Posterior vena cava (tissue), 2 donors: Measurements from ENCODE around the gene OR52L1. TPM values are rescaled to one million over a fixed set of nuclear protein-coding genes. Genes with fewer than 3 reads are reported as not detected.

Experiments used
- DNase-seq: peaks from one replicate; pipeline ENCODE4 v3.0.0-alpha.2; 2020; ENCODE audit warnings: low spot score
- intact Hi-C, 2 donors: fragments of 100-400 bp; cut with DNase I; formaldehyde crosslinking; loops; one replicate each; pipeline versions ENCODE4 v1.14.1 to v1.14.2; 2022 to 2023
- long read RNA-seq, 2 donors: library from polyadenylated mRNA; unstranded; transcript quantifications; one replicate each; pipeline ENCODE4 v2.0.0, GENCODE V29; 2020 to 2021
- total RNA-seq, 2 donors: library from RNA; stranded (reverse); fragmentation: NEBNext Ultra II Directional; extraction: Animal tissue kit (Norgen Biotek cat#: 25700); gene quantifications; one replicate each; pipeline ENCODE4 v1.2.1, GENCODE V29; 2021
- donor health status: DM: yes; HTN: yes; CAD: no.
- donor health status: DM: yes; HTN: yes; CAD: no.

OR52L1 gene
- not detected for total RNA-seq
- long read RNA-seq, donor 1, result 0 reads
- long read RNA-seq, donor 2, result 0 reads

GRCh38 chr11:5986885-5987284 is at the start of gene OR52L1:
OR52L1 (minus strand) TSS chr11:5986985; CDS start chr11:5986930, 55 bp downstream.
- no peak for DNase-seq
- intact Hi-C loops, result no loop called here

GRCh38 chr11:6030708-6031405 is 44.1 kb upstream of the OR52L1 start, which contains the start of gene OR56A1:
OR56A1 (minus strand) TSS chr11:6030758; CDS start chr11:6027692, 3,066 bp downstream.
- DNase-seq, result no peak
- intact Hi-C loops, result no loop called here

- DNase-seq, result no peak
- intact Hi-C loops, result loop anchor here (10.0 kb wide), 2 partner anchors 327 to 337 kb away; no protein-coding TSS in a partner anchor
Measured at GRCh38 chr11:6027501-6027900, 40.7 kb upstream of the OR52L1 start.

GRCh38 chr11:6025056-6025455 is 38.3 kb upstream of the OR52L1 start:
- no peak for DNase-seq
- intact Hi-C loops, result loop anchor here (10.0 kb wide), 2 partner anchors 330 to 340 kb away; no protein-coding TSS in a partner anchor

GRCh38 chr11:6022956-6023355 is 36.2 kb upstream of the OR52L1 start:
- intact Hi-C loops, result loop anchor here (10.0 kb wide), 2 partner anchors 332 to 342 kb away; no protein-coding TSS in a partner anchor

GRCh38 chr11:6013042-6013441 is 26.3 kb upstream of the OR52L1 start:
- intact Hi-C loops, result no loop called here
- no peak for DNase-seq

More at GRCh38 chr11:6022956-6023355, 36.2 kb upstream of the OR52L1 start:
- no peak for DNase-seq

- intact Hi-C loops, result no loop called here
- no peak for DNase-seq
Measured at GRCh38 chr11:6012035-6012668, 25.4 kb upstream of the OR52L1 start.

- no peak for DNase-seq
- intact Hi-C loops, result no loop called here
Measured at GRCh38 chr11:6006846-6007245, 20.1 kb upstream of the OR52L1 start, which contains the start of gene OR56A4. OR56A4 (minus strand) TSS chr11:6006946; CDS start chr11:6002992, 3,954 bp downstream.

GRCh38 chr11:6006395-6006794 is 19.6 kb upstream of the OR52L1 start:
- no peak for DNase-seq
- intact Hi-C loops, result no loop called here

- no peak for DNase-seq
- intact Hi-C loops, result no loop called here
Measured at GRCh38 chr11:6002202-6002699, 15.5 kb upstream of the OR52L1 start.

- DNase-seq, result no peak
- intact Hi-C loops, result no loop called here
Measured at GRCh38 chr11:5994791-5995190, 8.0 kb upstream of the OR52L1 start.

GRCh38 chr11:5992604-5993251 is 5.9 kb upstream of the OR52L1 start:
- no peak for DNase-seq
- intact Hi-C loops, result no loop called here

- no peak for DNase-seq
- intact Hi-C loops, result no loop called here
Measured at GRCh38 chr11:5992150-5992549, 5.4 kb upstream of the OR52L1 start.

GRCh38 chr11:5989203-5989602 is 2.4 kb upstream of the OR52L1 start:
- intact Hi-C loops, result no loop called here

GRCh38 chr11:5983443-5983842 is 3.3 kb downstream of the OR52L1 start:
- DNase-seq, result no peak
- intact Hi-C loops, result loop anchor here in 1 of 2 donors (5.0 kb wide), 1 partner anchor 1066 kb away; the partner anchor contains the start of gene OR51G2

More at GRCh38 chr11:5989203-5989602, 2.4 kb upstream of the OR52L1 start:
- DNase-seq, result no peak

- DNase-seq, result no peak
- intact Hi-C loops, result no loop called here
Measured at GRCh38 chr11:5973530-5973929, 13.3 kb downstream of the OR52L1 start.

GRCh38 chr11:5968394-5968793 is 18.4 kb downstream of the OR52L1 start, which contains the start of gene OR56A5:
OR56A5 (minus strand) TSS chr11:5968494; CDS start chr11:5968494, 0 bp downstream.
- no peak for DNase-seq
- intact Hi-C loops, result no loop called here

GRCh38 chr11:5967708-5968107 is 19.1 kb downstream of the OR52L1 start:
- no peak for DNase-seq
- intact Hi-C loops, result no loop called here

GRCh38 chr11:5966958-5967357 is 19.8 kb downstream of the OR52L1 start:
- intact Hi-C loops, result no loop called here
- DNase-seq, result no peak
